NCI-H187 (cell line): Measurements from ENCODE around the gene MAP3K7CL.

Experiments
- DNase-seq, 2 experiments: peaks; one replicate each; lab custom pipeline; 2025; lab: John Stamatoyannopoulos, UW

MAP3K7CL gene

GRCh38 chr21:29195981-29196669 lies 65.7 kb downstream of the MAP3K7CL start:
- DNase-seq = no peak

DNA sequence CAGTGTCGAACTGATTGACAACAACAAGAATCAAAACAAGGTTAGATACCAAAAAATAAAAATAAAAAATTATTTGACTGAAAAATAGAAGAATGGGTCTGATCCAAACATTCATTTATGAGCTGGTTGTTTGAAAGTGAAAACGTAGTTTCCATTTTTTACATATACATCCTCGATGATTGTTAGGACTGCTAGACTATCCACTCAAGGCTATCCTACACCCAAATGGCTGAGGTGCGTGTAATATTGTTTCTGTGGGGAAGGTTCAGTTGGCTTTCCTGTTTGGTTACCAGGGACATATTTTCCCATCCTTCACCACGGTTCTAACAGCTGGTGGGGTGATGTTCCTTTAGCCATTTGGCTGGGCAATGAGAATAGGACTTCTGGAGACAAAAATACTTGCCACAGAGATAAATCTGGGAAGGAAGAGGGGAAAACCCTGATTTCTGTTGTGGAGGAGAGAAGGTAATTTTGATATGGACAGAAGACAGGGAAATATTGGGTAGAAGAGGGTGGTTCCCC lies 66.3 kb downstream of the MAP3K7CL start:
- no peak for DNase-seq

DNA sequence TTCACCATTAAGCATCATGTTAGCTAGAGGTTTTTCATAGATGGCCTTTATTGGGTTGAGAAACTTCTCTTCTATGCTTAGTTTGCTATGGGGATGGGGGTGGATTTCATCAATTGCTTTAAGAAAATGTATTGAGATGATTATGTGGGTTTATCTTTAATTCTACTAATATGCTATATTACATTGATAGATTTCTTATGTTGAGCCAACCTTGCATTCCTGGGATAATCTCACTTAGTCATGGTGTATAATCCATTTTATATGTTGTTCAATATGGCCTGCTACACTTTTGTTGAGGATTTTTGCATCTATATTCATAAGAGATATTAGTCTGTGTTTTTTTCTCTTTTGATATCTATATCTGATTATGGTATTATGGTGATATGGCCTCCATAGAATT lies 70.7 kb downstream of the MAP3K7CL start:
- DNase-seq = no peak

DNA sequence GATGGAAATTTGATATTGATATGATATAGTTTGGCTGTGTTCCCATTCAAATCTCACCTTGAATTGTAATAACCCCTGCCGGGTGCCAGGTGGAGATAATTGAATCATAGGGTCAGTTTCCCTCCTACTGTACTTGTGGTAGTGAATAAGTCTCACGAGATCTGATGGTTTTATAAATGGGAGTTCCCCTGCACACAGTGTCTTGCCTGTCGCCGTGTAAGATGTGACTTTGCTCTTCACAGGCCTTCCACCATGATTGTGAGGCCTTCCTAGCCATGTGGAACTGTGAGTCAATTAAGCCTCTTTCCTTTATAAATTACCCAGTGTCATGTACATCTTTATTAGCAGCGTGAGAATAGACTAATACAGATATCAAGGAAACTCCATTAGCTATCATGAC lies 74.6 kb downstream of the MAP3K7CL start:
- no peak for DNase-seq

DNA sequence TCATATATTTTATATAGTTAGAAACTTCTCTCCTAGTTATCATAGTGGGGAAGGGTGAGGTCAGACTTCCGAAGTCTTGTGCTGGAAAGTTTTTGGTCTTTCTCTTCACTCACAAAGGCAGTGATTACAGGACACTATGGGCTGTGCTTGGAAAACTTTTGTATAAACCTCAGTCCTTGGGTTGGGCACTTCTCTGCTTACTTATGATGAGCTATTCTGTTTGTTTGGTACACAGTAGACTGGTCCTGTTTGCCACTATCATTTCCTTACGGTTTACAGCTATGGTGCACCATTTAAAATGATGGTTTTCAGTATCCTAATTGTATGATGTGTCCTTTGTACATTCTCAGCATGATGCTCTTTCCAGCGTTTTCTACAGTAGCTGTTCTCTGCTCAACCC lies 75.5 kb downstream of the MAP3K7CL start:
- no peak for DNase-seq

- no peak for DNase-seq
These were observed 76.0 kb downstream of the MAP3K7CL start for GRCh38 chr21:29206445-29206844.

DNA sequence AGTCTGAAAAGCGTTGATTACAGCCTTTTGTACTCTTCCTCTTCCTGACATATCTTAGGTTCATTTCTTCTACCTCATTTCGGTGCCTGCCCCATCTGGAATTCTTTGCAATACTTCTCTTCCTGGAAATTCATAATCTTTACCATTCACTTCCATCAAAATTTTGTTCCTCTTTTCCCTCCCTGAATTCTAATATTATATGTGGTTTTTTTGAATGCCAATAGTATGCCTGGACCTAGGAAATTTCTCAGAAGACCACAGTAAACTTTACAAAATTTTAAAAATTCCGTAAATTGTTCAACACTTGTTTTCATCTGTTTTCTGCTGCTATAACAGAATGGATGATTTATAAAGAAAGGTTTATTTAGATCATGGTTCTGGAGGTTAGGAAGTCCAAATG lies 76.8 kb downstream of the MAP3K7CL start:
- DNase-seq = no peak

DNA sequence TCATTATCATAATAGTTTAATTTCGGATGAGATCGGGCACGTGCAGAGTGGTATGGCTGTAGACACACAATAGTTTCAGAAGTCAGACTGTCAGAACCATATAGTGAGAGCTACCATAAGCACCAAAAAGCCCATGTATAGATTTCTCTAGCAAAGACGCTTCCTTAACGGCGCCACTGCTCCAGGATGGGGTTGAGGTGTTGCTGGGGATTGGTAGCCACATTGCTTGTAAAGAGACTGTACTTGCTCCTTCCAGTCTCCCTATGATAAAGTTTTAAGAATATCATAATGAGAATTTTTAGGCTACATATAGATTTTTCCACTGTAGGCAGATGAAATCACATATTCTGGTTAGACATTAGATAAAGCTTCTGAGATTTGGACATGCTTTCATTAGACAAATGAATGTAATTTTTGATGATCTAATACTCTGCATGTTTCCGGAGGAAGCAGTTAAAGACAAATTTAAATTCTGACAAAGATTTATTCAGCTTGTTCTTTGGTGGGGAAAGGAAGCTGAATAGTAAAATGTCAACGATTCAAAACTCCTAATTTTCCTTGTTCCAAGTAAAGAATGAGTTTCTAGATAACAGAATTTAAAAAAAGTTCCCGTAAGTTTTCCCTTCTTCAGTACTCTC lies 77.7 kb downstream of the MAP3K7CL start:
- DNase-seq = no peak

- DNase-seq = no peak
These were observed 78.2 kb downstream of the MAP3K7CL start for GRCh38 chr21:29208682-29209059.

DNA sequence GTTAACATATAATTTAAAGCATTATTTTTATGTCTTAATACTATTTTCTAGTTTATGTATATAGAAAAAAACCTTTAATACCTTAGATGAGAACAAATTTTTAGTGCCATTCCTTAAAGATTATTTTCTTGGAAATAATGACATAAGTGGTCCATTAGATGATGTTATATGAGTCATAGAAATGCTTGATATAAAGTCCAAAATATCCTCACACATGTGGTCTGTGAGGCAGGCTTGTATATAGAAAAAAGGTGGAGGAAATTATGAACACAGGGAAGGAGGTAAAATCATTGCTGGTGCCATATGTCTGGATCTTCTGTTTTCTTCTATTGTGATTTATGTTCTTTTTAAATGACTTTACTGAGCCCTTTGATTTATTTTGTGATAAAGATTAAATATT lies 79.3 kb downstream of the MAP3K7CL start:
- DNase-seq = no peak

GRCh38 chr21:29211205-29211604 lies 80.8 kb downstream of the MAP3K7CL start:
- no peak for DNase-seq

- DNase-seq = no peak
These were observed 82.0 kb downstream of the MAP3K7CL start for GRCh38 chr21:29212446-29212845.

DNA sequence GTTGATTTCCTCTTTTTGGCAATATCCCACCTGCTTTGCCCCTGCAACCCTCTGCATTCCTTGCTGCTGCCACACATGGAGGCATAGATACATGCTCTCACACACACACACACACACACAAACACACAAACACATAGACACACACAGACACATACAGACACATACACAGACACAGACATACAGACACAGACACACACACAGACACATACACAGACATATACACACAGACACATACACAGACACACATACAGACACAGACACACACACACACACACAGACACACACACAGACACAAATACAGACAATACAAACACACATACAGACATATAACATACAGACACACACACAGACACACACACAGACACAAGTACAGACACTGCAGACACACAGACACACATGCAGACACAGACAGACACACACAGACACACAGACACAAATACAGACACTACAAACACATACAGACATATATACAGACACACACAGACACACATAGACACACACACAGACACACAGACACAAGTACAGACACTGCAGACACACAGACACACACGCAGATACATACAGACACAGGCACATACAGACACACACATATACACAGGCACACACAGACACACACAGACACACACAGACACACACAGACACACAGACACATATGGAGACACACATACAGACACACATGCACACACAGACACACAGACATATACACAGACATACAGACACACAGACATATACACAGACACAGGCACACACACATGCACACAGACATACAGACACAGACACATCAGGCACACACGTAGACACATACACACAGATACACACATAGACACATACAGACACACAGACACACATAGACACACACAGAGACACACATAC lies 83.3 kb downstream of the MAP3K7CL start:
- DNase-seq = no peak

- no peak for DNase-seq
These were observed 85.3 kb downstream of the MAP3K7CL start for GRCh38 chr21:29215709-29216108.

- DNase-seq = no peak
These were observed 87.4 kb downstream of the MAP3K7CL start for GRCh38 chr21:29217818-29218291.

DNA sequence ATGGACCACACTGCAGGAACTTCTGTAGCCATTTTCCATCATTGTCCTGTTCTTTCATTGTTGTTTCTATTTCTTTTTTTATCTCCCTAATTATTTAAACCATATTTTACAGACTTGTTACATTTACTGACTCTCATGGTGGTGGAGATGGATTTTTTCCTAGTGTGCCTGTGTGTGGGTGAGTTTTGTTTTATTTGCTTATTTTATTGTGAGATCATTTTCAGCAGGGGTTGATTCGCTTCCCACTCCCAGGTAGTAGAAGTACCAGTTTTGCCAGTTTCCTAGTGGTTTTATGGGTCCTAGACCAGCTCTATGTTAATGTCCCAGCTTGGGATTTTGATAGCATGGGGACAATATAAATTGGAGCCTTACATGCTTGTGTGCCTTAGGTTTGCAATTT lies 88.3 kb downstream of the MAP3K7CL start:
- DNase-seq = no peak

DNA sequence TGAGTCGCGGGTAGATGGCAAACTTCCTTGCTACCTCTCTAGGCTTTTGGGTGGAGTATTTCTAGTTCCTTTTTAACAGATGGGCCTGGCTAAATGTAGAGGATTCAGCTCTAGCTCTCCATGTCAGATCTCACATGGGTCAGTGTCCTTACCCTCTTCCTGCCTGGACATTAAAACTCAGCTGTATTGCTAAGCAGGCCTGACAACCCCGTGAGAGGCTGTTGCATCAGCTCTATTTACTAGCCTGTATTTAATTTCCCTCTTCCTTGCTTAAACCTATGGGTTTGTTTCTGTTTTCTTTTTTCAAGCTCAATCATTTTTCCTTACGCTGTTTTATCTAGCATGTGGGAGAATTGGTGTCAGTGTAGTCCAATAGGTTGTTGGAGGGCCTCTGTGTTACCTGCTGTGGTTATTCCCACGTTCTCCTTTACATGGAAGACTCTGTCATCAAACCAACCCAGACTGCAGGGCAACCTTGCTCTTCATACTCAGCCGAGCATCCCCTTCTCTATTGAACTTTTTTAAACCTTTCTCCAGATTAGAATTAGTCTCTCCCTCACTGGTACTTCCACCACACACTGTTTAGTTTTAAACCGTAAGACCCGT lies 88.8 kb downstream of the MAP3K7CL start:
- no peak for DNase-seq

DNA sequence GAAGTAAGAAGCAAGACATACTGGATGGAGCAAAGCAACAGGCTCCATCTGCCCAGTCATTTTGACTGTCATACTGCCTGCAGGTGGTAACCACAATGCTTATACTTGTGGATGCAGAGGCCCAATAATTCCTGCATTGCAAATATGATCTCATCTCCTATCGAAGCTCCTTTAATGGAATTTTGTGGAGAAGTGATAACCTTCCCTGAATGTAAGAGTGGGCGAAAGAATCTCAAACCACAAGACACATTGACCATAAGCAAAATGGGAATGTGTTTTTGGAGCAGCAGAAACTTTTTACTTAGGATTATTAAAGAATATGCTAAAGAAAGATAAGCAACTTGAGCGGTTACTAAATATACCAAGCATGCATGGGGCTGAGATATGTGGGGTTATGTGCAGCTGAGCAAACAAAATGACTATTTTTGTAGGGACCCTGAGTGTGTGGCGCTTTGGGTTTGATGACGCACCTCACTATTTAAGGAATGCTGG lies 90.9 kb downstream of the MAP3K7CL start:
- no peak for DNase-seq

GRCh38 chr21:29224006-29224405 lies 93.6 kb downstream of the MAP3K7CL start:
- DNase-seq = no peak
